RWPE1 (cell line): ENCODE data around the gene NR1H2.
A peak's percentile ranks its signal among the peaks of the same experiment; 100 is the strongest.

Experiments
- CTCF ChIA-PET: fragments of 350-600 bp; sonication (Branson Sonifier 250); formaldehyde crosslinking; extraction: SDS; loops from one replicate; lab custom pipeline; 2021; lab: Yijun Ruan, JAX
- POLR2A ChIA-PET: fragments of 400-600 bp; formaldehyde crosslinking; extraction: SDS; loops from one replicate; lab custom pipeline; 2020; ENCODE audit warnings: antibody characterized with exemption; ENCODE audit not compliant: low non-redundant PET; lab: Yijun Ruan, JAX
- DNase-seq: peaks from one replicate; pipeline ENCODE4 v3.0.0; 2012; ENCODE audit warnings: low spot score
- H3K27ac ChIP-seq: fragments of 450-650 bp; 2 replicates; pipeline ENCODE4 v1.5.1; 2017
- TF ChIP-seq, protein P1 (sequence below): fragments of 450-650 bp; conservative IDR thresholded peaks from 2 replicates; pipeline ENCODE4 v1.5.1; 2017; ENCODE audit warnings: low read depth, mild to moderate bottlenecking

The NR1H2 gene

DNA sequence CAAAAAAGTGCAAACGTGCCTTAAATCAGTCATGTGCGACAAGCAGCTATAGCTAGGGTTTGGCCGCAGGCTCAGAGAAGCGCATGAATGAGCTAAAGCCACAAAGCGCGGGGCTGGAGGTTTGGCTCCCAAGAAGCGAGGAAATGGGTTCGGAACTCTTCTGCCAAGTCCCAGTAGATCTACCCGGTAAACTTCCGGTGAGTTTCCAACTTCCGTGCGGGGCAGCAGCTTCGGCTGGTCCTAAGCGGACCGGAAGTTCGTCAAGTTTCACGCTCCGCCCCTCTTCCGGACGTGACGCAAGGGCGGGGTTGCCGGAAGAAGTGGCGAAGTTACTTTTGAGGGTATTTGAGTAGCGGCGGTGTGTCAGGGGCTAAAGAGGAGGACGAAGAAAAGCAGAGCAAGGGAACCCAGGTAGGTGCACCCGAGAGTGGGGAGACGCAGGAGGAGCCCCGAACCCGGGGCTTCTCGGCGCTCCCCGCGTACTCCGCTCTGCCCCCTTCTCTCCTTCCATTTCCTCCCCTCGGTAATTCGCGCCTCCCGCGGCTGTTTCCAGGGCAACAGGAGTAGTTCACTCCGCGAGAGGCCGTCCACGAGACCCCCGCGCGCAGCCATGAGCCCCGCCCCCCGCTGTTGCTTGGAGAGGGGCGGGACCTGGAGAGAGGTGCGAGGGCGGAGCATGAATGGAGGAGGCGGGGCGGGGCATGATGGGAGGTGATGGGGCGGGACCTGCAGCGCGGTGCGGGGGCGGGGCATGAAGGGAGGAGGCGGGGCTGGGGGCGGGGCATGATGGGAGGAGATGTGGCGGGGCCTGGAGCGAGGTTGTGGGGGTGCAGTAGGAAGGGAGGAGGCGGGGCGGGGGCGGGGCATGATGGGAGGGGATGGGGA, at the start of gene NR1H2:
TSS of gene NR1H2 (plus strand) at position 292 of the 885 bp plus-strand sequence. CDS start 1,149 bp downstream, outside the sequence.
- CTCF ChIA-PET, result interaction anchor here (1.0 kb wide), 1 partner anchor 19 kb away, joined by 3 read pairs; no protein-coding TSS in a partner anchor
- POLR2A ChIA-PET, result no interaction called here
- peak within 1 kb of the TSS; percentile 96 for H3K27ac ChIP-seq
- peak; percentile 90 for DNase-seq
- TF ChIP-seq, protein P1, sequence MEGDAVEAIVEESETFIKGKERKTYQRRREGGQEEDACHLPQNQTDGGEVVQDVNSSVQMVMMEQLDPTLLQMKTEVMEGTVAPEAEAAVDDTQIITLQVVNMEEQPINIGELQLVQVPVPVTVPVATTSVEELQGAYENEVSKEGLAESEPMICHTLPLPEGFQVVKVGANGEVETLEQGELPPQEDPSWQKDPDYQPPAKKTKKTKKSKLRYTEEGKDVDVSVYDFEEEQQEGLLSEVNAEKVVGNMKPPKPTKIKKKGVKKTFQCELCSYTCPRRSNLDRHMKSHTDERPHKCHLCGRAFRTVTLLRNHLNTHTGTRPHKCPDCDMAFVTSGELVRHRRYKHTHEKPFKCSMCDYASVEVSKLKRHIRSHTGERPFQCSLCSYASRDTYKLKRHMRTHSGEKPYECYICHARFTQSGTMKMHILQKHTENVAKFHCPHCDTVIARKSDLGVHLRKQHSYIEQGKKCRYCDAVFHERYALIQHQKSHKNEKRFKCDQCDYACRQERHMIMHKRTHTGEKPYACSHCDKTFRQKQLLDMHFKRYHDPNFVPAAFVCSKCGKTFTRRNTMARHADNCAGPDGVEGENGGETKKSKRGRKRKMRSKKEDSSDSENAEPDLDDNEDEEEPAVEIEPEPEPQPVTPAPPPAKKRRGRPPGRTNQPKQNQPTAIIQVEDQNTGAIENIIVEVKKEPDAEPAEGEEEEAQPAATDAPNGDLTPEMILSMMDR, result no peak

DNA sequence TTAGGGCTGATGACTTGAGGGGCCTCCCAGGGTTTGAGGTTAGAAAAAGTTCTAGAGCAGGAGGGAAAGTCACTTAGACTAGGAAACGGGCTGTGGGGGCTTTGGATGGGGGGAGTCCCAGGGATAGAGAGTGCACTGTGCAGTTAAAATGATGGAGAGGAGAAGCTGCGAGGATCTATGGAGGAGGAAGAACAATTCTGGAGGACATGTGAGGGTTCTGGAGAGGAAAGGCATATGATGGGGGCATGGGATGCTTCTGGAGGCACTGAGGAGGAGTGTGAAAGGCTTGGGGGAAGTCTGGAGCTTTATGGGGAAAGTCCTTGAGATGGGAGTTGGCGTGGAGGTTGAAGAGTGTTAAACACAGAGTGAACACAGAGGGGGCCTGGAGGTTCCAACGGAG, 49.2 kb upstream of the NR1H2 start:
- DNase-seq, result no peak
- ChIA-PET CTCF (no interaction called here), POLR2A (no interaction called here)
- TF ChIP-seq, protein P1, result no peak
- no peak overlapping the region for H3K27ac ChIP-seq

DNA sequence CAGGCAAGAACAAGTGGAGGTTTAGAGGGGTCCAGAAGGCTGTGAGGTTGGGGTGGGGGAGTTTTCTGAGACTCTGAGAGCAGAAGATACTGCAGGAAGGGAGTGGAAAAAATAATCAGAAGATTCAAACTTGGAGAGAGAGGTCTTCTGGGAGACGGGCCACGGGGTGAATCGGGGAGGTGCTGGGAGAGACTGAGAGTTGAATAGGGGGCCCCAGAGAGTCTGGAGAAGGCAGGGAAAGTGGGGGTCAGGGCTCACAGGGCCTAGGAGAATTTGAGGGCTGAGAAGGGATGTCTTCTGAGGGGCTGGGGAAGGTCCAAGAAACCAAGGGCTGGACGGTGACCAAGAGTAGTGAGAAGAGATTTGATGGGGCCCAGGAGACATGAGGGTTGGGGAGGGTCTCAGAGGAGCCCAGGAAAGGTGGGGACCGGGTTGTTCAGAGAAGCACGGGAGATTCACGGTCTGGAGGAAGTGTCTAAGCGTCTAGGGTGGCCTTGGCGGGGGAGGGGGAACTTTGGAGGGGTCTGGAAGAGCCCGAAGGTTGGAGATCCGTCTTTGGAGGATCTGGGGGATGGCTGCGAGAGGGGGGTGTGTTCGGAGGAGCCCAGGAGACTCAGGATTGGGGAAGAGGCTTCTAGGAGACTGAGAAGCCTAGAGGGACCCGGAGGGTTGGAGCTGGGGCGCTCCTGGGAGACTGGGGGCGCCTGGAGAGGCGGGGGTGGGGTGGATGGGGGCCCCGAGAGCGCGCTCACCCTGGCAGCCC, 48.6 kb upstream of the NR1H2 start:
- ChIA-PET CTCF (interaction anchor here (0.6 to 1.0 kb wide), 4 partner anchors 12 to 553 kb away, joined by 3 to 4 read pairs (median 4); no protein-coding TSS in a partner anchor), POLR2A (interaction anchor here (0.6 kb wide), 1 partner anchor 14 kb away, joined by 3 read pairs; no protein-coding TSS in a partner anchor)
- no peak for DNase-seq
- TF ChIP-seq, protein P1, result no peak
- no peak overlapping the region for H3K27ac ChIP-seq

DNA sequence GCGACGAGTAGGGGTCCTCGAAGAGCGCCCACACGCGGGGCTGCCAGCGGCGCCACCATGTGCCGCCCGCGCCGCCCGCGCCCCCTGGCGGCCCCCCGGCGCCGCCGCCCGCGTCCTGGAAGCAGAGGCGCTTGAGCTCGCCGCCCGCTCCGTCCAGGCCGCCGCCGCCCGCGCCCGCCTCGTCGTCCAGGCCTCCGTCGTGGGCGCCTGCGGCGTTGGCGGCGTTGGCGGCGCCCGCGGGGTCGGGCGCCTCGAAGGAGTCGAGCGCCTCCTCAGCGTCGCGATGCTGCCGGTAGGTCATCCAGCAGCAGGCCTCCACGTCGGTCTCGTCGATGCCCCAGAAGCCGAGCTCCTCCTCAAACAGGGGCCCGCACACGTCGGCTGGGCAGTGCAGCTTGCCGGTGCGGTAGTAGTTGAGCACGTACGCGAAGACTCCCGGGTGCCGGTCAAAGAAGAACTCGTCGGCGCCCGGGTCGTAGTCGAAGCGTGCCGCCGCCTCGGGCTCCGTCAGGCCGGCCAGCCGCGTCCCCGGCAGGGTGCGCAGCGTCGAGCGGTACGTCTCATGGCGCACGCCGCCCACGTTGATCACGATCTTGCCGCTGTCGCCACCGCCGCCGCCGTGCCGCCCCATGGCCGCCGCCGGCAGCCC, 47.9 kb upstream of the NR1H2 start:
- CTCF ChIA-PET, result interaction anchor here (0.6 to 1.0 kb wide), 5 partner anchors 13 to 554 kb away, joined by 3 to 4 read pairs (median 4); no protein-coding TSS in a partner anchor
- DNase-seq, result no peak
- TF ChIP-seq, protein P1, result no peak
- POLR2A ChIA-PET, result interaction anchor here (0.6 kb wide), 1 partner anchor 15 kb away, joined by 3 read pairs; no protein-coding TSS in a partner anchor
- H3K27ac ChIP-seq, result no peak overlapping the region

DNA sequence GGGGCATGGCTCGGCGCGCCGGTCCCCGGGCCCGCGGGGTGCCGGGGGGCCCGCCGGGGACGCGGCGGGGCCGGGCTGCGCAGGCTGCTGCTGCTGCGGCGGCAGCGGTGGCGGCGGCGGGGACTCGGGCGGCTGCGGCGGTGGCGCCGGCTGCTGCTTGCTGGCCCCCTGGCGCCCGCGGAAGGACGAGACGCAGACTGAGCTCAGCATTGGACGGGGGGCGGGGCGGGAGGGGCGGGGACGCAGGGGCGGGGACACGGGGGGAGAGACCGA, 47.4 kb upstream of the NR1H2 start:
- DNase-seq, result no peak
- ChIA-PET POLR2A (no interaction called here), CTCF (interaction anchor here (0.9 kb wide), 1 partner anchor 13 kb away, joined by 3 read pairs; no protein-coding TSS in a partner anchor)
- no peak overlapping the region for H3K27ac ChIP-seq
- TF ChIP-seq, protein P1, result no peak
